Stimulated activated CD8-positive, alpha-beta memory T cell treated with anti-CD3 and anti-CD28 coated beads, Interleukin-12 subunit alpha, Interleukin-12 subunit beta, amount 100 ng/mL, for 24 hours (primary cell): ENCODE data around the gene ACSS1.

Experiments
- DNase-seq: peaks from one replicate; pipeline ENCODE4 v3.0.0-alpha.2; 2020; ENCODE audit errors: extremely low read depth

Gene ACSS1

GRCh38 chr20:24993337-24994185 lies 64.4 kb downstream of the ACSS1 start:
- no peak for DNase-seq

GRCh38 chr20:24992487-24993205 lies 65.3 kb downstream of the ACSS1 start, which contains the start of gene APMAP:
TSS of gene APMAP (minus strand) at chr20:24992751. CDS start at chr20:24992688, 63 bp downstream.
- peak; percentile 97 for DNase-seq

GRCh38 chr20:24991897-24992486 lies 65.9 kb downstream of the ACSS1 start:
- no peak for DNase-seq

GRCh38 chr20:24990810-24991252 lies 67.1 kb downstream of the ACSS1 start:
- no peak for DNase-seq

GRCh38 chr20:24989162-24989561 lies 68.8 kb downstream of the ACSS1 start:
- DNase-seq: no peak

GRCh38 chr20:24987873-24988835 lies 69.8 kb downstream of the ACSS1 start:
- no peak for DNase-seq

- DNase-seq: no peak
Observed at GRCh38 chr20:24987244-24987643, 70.7 kb downstream of the ACSS1 start.

GRCh38 chr20:24986436-24987015 lies 71.4 kb downstream of the ACSS1 start:
- DNase-seq: no peak

- no peak for DNase-seq
Observed at GRCh38 chr20:24985802-24986201, 72.1 kb downstream of the ACSS1 start.

- no peak for DNase-seq
Observed at GRCh38 chr20:24984961-24985640, 72.8 kb downstream of the ACSS1 start.

GRCh38 chr20:24983896-24984295 lies 74.0 kb downstream of the ACSS1 start:
- DNase-seq: no peak

- no peak for DNase-seq
Observed at GRCh38 chr20:24981790-24982189, 76.1 kb downstream of the ACSS1 start.

- no peak for DNase-seq
Observed at GRCh38 chr20:24981282-24981681, 76.7 kb downstream of the ACSS1 start.

GRCh38 chr20:24980291-24981053 lies 77.5 kb downstream of the ACSS1 start:
- DNase-seq: no peak

- no peak for DNase-seq
Observed at GRCh38 chr20:24979036-24979960, 78.6 kb downstream of the ACSS1 start.

- DNase-seq: no peak
Observed at GRCh38 chr20:24978513-24978912, 79.4 kb downstream of the ACSS1 start.

GRCh38 chr20:24977797-24978196 lies 80.1 kb downstream of the ACSS1 start:
- DNase-seq: no peak

GRCh38 chr20:24977336-24977735 lies 80.6 kb downstream of the ACSS1 start:
- no peak for DNase-seq

- DNase-seq: no peak
Observed at GRCh38 chr20:24972341-24972740, 85.6 kb downstream of the ACSS1 start.
